H1 (cell line): ENCODE measurements around the gene PLCL2. TPM values are rescaled to one million over a fixed set of nuclear protein-coding genes. Genes with fewer than 3 reads are reported as not detected.

Experiments
- CTCF ChIA-PET: fragments of 300-600 bp; sonication (Branson Sonifier 250); formaldehyde crosslinking; loops from one replicate; lab custom pipeline; 2021; ENCODE audit not compliant: partially characterized antibody; lab: Charles Lee
- POLR2A ChIA-PET: fragments of 300-600 bp; sonication (Branson Sonifier 250); formaldehyde crosslinking; loops from one replicate; lab custom pipeline; 2021; ENCODE audit warnings: inconsistent platforms; ENCODE audit not compliant: partially characterized antibody; lab: Charles Lee
- DNase-seq, 2 experiments: peaks; one replicate each; pipeline versions ENCODE4 v3.0.0 to v3.0.0-alpha.2; 2010 to 2022; ENCODE audit warnings: low spot score in 2 of 2, low read depth in 1 of 2, mixed read lengths in 1 of 2
- FAIRE-seq: peaks from 2 replicates; lab custom pipeline; 2011; peaks lifted over from hg19 to GRCh38; lab: Jason Lieb, UNC
- H2AFZ ChIP-seq: 2 replicates; pipeline ENCODE4 v1.8.1; 2012; ENCODE audit warnings: low read length, inconsistent platforms
- H2AK5ac ChIP-seq: 2 replicates; pipeline ENCODE4 v1.6.1; 2013; ENCODE audit warnings: low read depth, low read length
- H2BK120ac ChIP-seq: replicated peaks from 2 replicates; pipeline ENCODE3; 2013; ENCODE audit warnings: low read depth, low read length, inconsistent platforms
- H2BK12ac ChIP-seq: 2 replicates; pipeline ENCODE4 v1.6.1; 2013; ENCODE audit warnings: low read depth, low read length
- H2BK15ac ChIP-seq: 2 replicates; pipeline ENCODE4 v1.6.1; 2013; ENCODE audit warnings: low read length
- H2BK20ac ChIP-seq: 2 replicates; pipeline ENCODE4 v1.6.1; 2013; ENCODE audit warnings: low read length
- H2BK5ac ChIP-seq: 2 replicates; pipeline ENCODE4 v1.6.1; 2013; ENCODE audit warnings: low read depth, low read length
- H3K14ac ChIP-seq: 2 replicates; pipeline ENCODE4 v1.6.1; 2013; ENCODE audit warnings: inconsistent platforms; ENCODE audit not compliant: insufficient read length
- H3K18ac ChIP-seq: 2 replicates; pipeline ENCODE4 v1.6.1; 2013; ENCODE audit warnings: low read length; ENCODE audit errors: extremely low read depth
- H3K23ac ChIP-seq: 2 replicates; pipeline ENCODE4 v1.6.1; 2013; ENCODE audit warnings: inconsistent platforms; ENCODE audit not compliant: insufficient read length
- H3K23me2 ChIP-seq: 2 replicates; pipeline ENCODE4 v1.6.1; 2013; ENCODE audit warnings: low read depth, low read length
- H3K27ac ChIP-seq: 2 replicates; pipeline ENCODE4 v1.6.1; 2011; ENCODE audit warnings: low read depth, low read length, inconsistent platforms
- H3K27me3 ChIP-seq, 4 experiments: replicated peaks in 1 of 4; 1 replicate in 1 of 4; 2 replicates in 3 of 4; pipeline versions ENCODE4 v1.6.1 to v1.8.1; 2011 to 2013; ENCODE audit warnings: low read length in 3 of 4, mild to moderate bottlenecking in 3 of 4, inconsistent platforms in 2 of 4, mixed read lengths in 2 of 4, moderate library complexity in 1 of 4; ENCODE audit not compliant: control insufficient read depth in 3 of 4, insufficient read depth in 3 of 4; ENCODE audit errors: extremely low read depth in 1 of 4
- H3K36me3 ChIP-seq, 4 experiments: 2 replicates each; pipeline versions ENCODE4 v1.6.1 to v1.8.1; 2011 to 2013; ENCODE audit warnings: mild to moderate bottlenecking in 4 of 4, low read length in 3 of 4, moderate library complexity in 2 of 4, control low read depth in 1 of 4, inconsistent platforms in 1 of 4; ENCODE audit not compliant: insufficient read depth in 4 of 4, control insufficient read depth in 2 of 4
- H3K4ac ChIP-seq: replicated peaks from 2 replicates; pipeline ENCODE3; 2013; ENCODE audit warnings: low read length, low read depth, mixed read lengths, inconsistent platforms; ENCODE audit not compliant: insufficient read length
- H3K4me1 ChIP-seq, 4 experiments: replicated peaks in 1 of 4; 1 replicate in 1 of 4; 2 replicates in 3 of 4; pipeline versions ENCODE4 v1.6.1 to v1.8.1; 2011 to 2013; ENCODE audit warnings: low read length in 3 of 4, inconsistent platforms in 2 of 4, mixed read lengths in 1 of 4; ENCODE audit not compliant: insufficient read depth in 4 of 4, control insufficient read depth in 3 of 4
- H3K4me2 ChIP-seq, 2 experiments: 2 replicates each; pipeline versions ENCODE4 v1.6.1 to v1.8.1; 2011 to 2013; ENCODE audit warnings: low read depth in 2 of 2, low read length in 2 of 2, control low read depth in 1 of 2, inconsistent platforms in 1 of 2, mild to moderate bottlenecking in 1 of 2; ENCODE audit not compliant: insufficient read depth in 1 of 2
- H3K4me3 ChIP-seq, 4 experiments: fragments of 200-600, 300-600 bp in 1 of 4; sonication (generic), shearing (Covaris generic), sonication (Bioruptor Twin) in 1 of 4; 2 replicates each; pipeline versions ENCODE4 v1.5.1 to v1.8.1; 2011 to 2016; ENCODE audit warnings: low read length in 4 of 4, low read depth in 3 of 4, control low read depth in 2 of 4, inconsistent platforms in 2 of 4, mild to moderate bottlenecking in 2 of 4, mixed read lengths in 1 of 4, moderate library complexity in 1 of 4; ENCODE audit not compliant: insufficient read depth in 2 of 4; ENCODE audit errors: extremely low read depth in 1 of 4
- H3K56ac ChIP-seq: replicated peaks from 2 replicates; pipeline ENCODE3; 2013; ENCODE audit warnings: low read depth, mild to moderate bottlenecking, mixed read lengths, low read length, inconsistent platforms; ENCODE audit not compliant: insufficient read length
- H3K79me1 ChIP-seq: 2 replicates; pipeline ENCODE4 v1.6.1; 2013; ENCODE audit warnings: low read depth, low read length, control low read depth
- H3K79me2 ChIP-seq, 2 experiments: 2 replicates each; pipeline versions ENCODE4 v1.6.1 to v1.8.1; 2012 to 2013; ENCODE audit warnings: low read length in 2 of 2, mild to moderate bottlenecking in 2 of 2, inconsistent platforms in 1 of 2; ENCODE audit not compliant: insufficient read depth in 2 of 2, control insufficient read depth in 1 of 2
- H3K9ac ChIP-seq, 4 experiments: replicated peaks in 1 of 4; 1 replicate in 1 of 4; 2 replicates in 3 of 4; pipeline versions ENCODE4 v1.6.1 to v1.8.1; 2011 to 2013; ENCODE audit warnings: low read depth in 3 of 4, low read length in 3 of 4, control low read depth in 2 of 4, mild to moderate bottlenecking in 2 of 4, moderate library complexity in 2 of 4, inconsistent platforms in 1 of 4; ENCODE audit errors: extremely low read depth in 1 of 4
- H3K9me3 ChIP-seq, 2 experiments: 2 replicates each; pipeline versions ENCODE4 v1.6.1 to v1.8.1; 2012 to 2013; ENCODE audit warnings: mild to moderate bottlenecking in 2 of 2, moderate library complexity in 2 of 2, control low read depth in 1 of 2, inconsistent platforms in 1 of 2, low read depth in 1 of 2, low read length in 1 of 2, mixed read lengths in 1 of 2; ENCODE audit not compliant: insufficient read depth in 2 of 2
- H4K20me1 ChIP-seq, 2 experiments: replicated peaks in 1 of 2; 2 replicates each; pipeline versions ENCODE3 to v1.8.1; 2011 to 2013; ENCODE audit warnings: inconsistent platforms in 2 of 2, low read length in 2 of 2, mild to moderate bottlenecking in 1 of 2; ENCODE audit not compliant: insufficient read depth in 2 of 2, control insufficient read depth in 1 of 2
- H4K5ac ChIP-seq: 2 replicates; pipeline ENCODE4 v1.6.1; 2013; ENCODE audit warnings: low read length, low read depth, mixed read lengths, inconsistent platforms; ENCODE audit not compliant: insufficient read length
- H4K8ac ChIP-seq: 2 replicates; pipeline ENCODE4 v1.8.0; 2013; ENCODE audit warnings: mild to moderate bottlenecking, moderate library complexity, low read length, inconsistent platforms; ENCODE audit not compliant: insufficient read depth; ENCODE audit errors: extremely low read depth
- H4K91ac ChIP-seq: replicated peaks from 2 replicates; pipeline ENCODE3; 2013; ENCODE audit warnings: low read length, mixed read lengths, inconsistent platforms; ENCODE audit not compliant: insufficient read length
- BRCA1 ChIP-seq: IDR thresholded peaks from 2 replicates; pipeline ENCODE4 v1.6.1; 2012; ENCODE audit warnings: low read depth, low read length, improper control_type of control experiment
- FOSL1 ChIP-seq: IDR thresholded peaks from 2 replicates; pipeline ENCODE4 v1.6.1; 2011; ENCODE audit warnings: mild to moderate bottlenecking, low read depth, low read length, moderate library complexity; ENCODE audit not compliant: insufficient read depth
- NANOG ChIP-seq: IDR thresholded peaks from 2 replicates; pipeline ENCODE4 v1.6.1; 2011; ENCODE audit warnings: low read length, low read depth, mild to moderate bottlenecking, inconsistent platforms; ENCODE audit not compliant: insufficient read depth, poor library complexity, severe bottlenecking
- PHF8 ChIP-seq: fragments of 200-600 bp; sonication (generic); conservative IDR thresholded peaks from 2 replicates; pipeline ENCODE4 v1.7.1; 2012; ENCODE audit warnings: low read depth, mild to moderate bottlenecking, inconsistent platforms, low read length, moderate library complexity
- POLR2AphosphoS5 ChIP-seq: IDR thresholded peaks from 2 replicates; pipeline ENCODE4 v1.6.1; 2011; ENCODE audit warnings: low read depth, low read length
- ZNF274 ChIP-seq: IDR thresholded peaks from 2 replicates; pipeline ENCODE4 v1.7.0; 2012; ENCODE audit warnings: low read length, borderline replicate concordance; ENCODE audit errors: extremely low read depth
- WGBS, 2 experiments: shearing (Covaris generic) in 1 of 2; methylation state at CpG; one replicate each; pipeline versions ENCODE4 v1.1.6 to v1.1.7; 2013 to 2015; ENCODE audit warnings: low lambda C conversion rate in 2 of 2, mixed read lengths in 2 of 2, inconsistent platforms in 1 of 2, low coverage in 1 of 2, missing lambda C conversion rate in 1 of 2; ENCODE audit not compliant: insufficient replicate concordance in 2 of 2, insufficient coverage in 1 of 2, insufficient read length in 1 of 2; ENCODE audit errors: extremely low coverage in 1 of 2, missing lambda C conversion rate in 1 of 2; 5-methylcytosine and 5-hydroxymethylcytosine counted together
- polyA plus RNA-seq, 7 experiments: library from polyadenylated mRNA; depleted of rRNA in 3 of 7; stranded (reverse) in 5 of 7; unstranded in 2 of 7; fragments of >200 nt in 5 of 7; fragments of 200-250 nt in 2 of 7; gene quantifications; 1 replicate in 5 of 7; 2 replicates in 1 of 7; 4 replicates in 1 of 7; pipeline versions ENCODE4 v1.2.1 to v1.2.3, GENCODE V29; 2011 to 2013; ENCODE audit warnings: missing spikeins in 2 of 7, mixed read lengths in 2 of 7
- total RNA-seq: library from RNA; stranded (reverse); fragmentation: NEBNext Ultra II Directional; extraction: Animal tissue kit (Norgen Biotek cat#: 25700); gene quantifications from 2 replicates; pipeline ENCODE4 v1.2.1, GENCODE V29; 2021
- TF ChIP-seq, protein P1 (sequence below): IDR thresholded peaks from 2 replicates; pipeline ENCODE4 v1.6.1; 2011; ENCODE audit warnings: low read length, improper control_type of control experiment

Gene PLCL2
- total and polyA plus RNA-seq, 2 of the 8 experiments (the other 6 are each of a cell fraction or from before 2014, with no cell fraction given), result 3.5 to 6.8 TPM

DNA sequence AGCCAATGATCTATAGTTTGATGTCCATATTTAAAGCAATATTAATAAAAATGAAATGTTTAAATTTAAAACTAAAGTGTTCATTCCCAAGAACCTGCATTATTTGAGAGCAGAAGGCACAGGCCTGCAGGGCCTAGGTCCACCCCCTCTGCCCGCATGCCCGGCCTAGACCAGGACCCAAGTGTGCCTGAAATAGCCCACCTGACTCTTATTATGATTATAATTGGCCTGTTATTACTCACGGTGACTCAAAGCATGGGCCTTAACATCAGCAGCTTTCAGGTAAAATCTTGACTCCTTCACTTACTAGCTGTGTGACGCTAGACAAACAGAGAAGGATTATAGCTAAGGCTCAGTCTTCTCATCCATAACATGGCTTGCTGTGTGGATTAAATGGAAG is 128.8 kb downstream of the PLCL2 start:
- no peak overlapping the region for H4K5ac ChIP-seq
- no peak for TF ChIP-seq PHF8
- no peak for TF ChIP-seq BRCA1
- no peak for TF ChIP-seq ZNF274
- no peak for TF ChIP-seq POLR2AphosphoS5
- TF ChIP-seq FOSL1, result no peak
- no peak for TF ChIP-seq NANOG
- TF ChIP-seq, protein P1, sequence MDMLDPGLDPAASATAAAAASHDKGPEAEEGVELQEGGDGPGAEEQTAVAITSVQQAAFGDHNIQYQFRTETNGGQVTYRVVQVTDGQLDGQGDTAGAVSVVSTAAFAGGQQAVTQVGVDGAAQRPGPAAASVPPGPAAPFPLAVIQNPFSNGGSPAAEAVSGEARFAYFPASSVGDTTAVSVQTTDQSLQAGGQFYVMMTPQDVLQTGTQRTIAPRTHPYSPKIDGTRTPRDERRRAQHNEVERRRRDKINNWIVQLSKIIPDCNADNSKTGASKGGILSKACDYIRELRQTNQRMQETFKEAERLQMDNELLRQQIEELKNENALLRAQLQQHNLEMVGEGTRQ, result no peak
- TF ChIP-seq, all 59 proteins: peak for 0
- Histone ChIP-seq H4K20me1 (peaks cover 0 to 6% of the 10 kb centered on the region in 2 experiments), H3K4ac (no peak overlapping the region), H3K27me3 (no peaks in the 10 kb centered on the region), H2AK5ac (no peak overlapping the region), H3K27ac (no peak overlapping the region), H3K18ac (no peak overlapping the region), H3K23ac (no peak overlapping the region), H3K36me3 (peaks cover 0 to 9% (median 0%) of the 10 kb centered on the region in 4 experiments; a peak in 4 of 8 replicates), H2AFZ (no peak overlapping the region), H3K79me1 (no peaks in the 10 kb centered on the region), H4K8ac (no peak overlapping the region), H3K14ac (no peak overlapping the region), H3K23me2 (no peaks in the 10 kb centered on the region), H3K9me3 (no peaks in the 10 kb centered on the region), H2BK120ac (no peak overlapping the region), H3K4me1 (peaks cover 0 to 7% (median 0%) of the 10 kb centered on the region in 4 experiments; a peak in 1 of 7 replicates), H3K56ac (no peak overlapping the region), H4K91ac (no peak overlapping the region), H3K4me3 (no peak overlapping the region), H2BK12ac (no peak overlapping the region), H2BK15ac (no peak overlapping the region), H3K4me2 (no peak overlapping the region), H2BK20ac (no peak overlapping the region), H2BK5ac (no peak overlapping the region), H3K79me2 (no peaks in the 10 kb centered on the region), H3K9ac (no peak overlapping the region)
- DNase-seq (no peak), FAIRE-seq (no peak)
- CTCF ChIA-PET, result interaction anchor here (1.3 to 1.9 kb wide), 3 partner anchors 10 to 130 kb away, joined by 5 read pairs; partner anchors contain the start of gene PLCL2
- 91% methylated on average over 4 of the region's 4 CpGs; no CpG with 5 or more reads in 1 of the 2 experiments for WGBS, 2 experiments
- POLR2A ChIA-PET, result no interaction called here
